GM12873 (cell line): ENCODE results near the gene AURKA.

Experiments
- CTCF ChIP-seq: IDR thresholded peaks from 2 replicates; pipeline ENCODE4 v1.5.1; 2012; ENCODE audit warnings: low read depth, mild to moderate bottlenecking, moderate library complexity, low read length, control low read depth; ENCODE audit not compliant: insufficient read depth; ENCODE audit errors: missing control alignments

AURKA gene

GRCh38 chr20:56431471-56431870 is 39.5 kb upstream of the AURKA start:
- no peak for TF ChIP-seq CTCF

- no peak for TF ChIP-seq CTCF
Measured at GRCh38 chr20:56430957-56431356, 38.9 kb upstream of the AURKA start.

GRCh38 chr20:56430461-56430860 is 38.4 kb upstream of the AURKA start:
- no peak for TF ChIP-seq CTCF

GRCh38 chr20:56429941-56430340 is 37.9 kb upstream of the AURKA start:
- no peak for TF ChIP-seq CTCF

- TF ChIP-seq CTCF, result no peak
Measured at GRCh38 chr20:56429502-56429901, 37.5 kb upstream of the AURKA start.

GRCh38 chr20:56428881-56429280 is 36.9 kb upstream of the AURKA start:
- TF ChIP-seq CTCF, result no peak

- TF ChIP-seq CTCF, result no peak
Measured at GRCh38 chr20:56428410-56428809, 36.4 kb upstream of the AURKA start.
